Measurements from ENCODE around the gene WFDC1. TPM values are rescaled to one million over a fixed set of nuclear protein-coding genes. Genes with fewer than 3 reads are reported as not detected.
"Not testable (repeated sequence)": the region's sequence is repeated elsewhere in the genome, so short reads cannot be mapped to it uniquely, and the experiment has no call there.

WFDC1 gene
- polyA plus RNA-seq, 1 of the 3 experiments (the other 2 are of a cell fraction) = 0.03 TPM

GRCh38 chr16:84334058-84334457 lies 39.4 kb downstream of the WFDC1 start:
- no peak overlapping the region for H3K27ac ChIP-seq (ENCODE audit: low read depth in 2 of 2, low read length in 1 of 2)
- no peaks in the 10 kb centered on the region for H3K79me2 ChIP-seq (ENCODE audit: insufficient read depth)
- TF ChIP-seq JUND (IDR thresholded peaks at IDR 0.05) = no peak
- no peak for TF ChIP-seq GATA2 (CRISPR knock-in tag; IDR thresholded peaks at IDR 0.05)
- TF ChIP-seq SMC3 (IDR thresholded peaks at IDR 0.05; ENCODE audit: low read depth, low read length) = no peak
- no peak for TF ChIP-seq ELF1 (IDR thresholded peaks at IDR 0.05)
- TF ChIP-seq MEF2A (IDR thresholded peaks at IDR 0.05; ENCODE audit: borderline replicate concordance, low read depth) = no peak
- TF ChIP-seq RFX5 (IDR thresholded peaks at IDR 0.05; ENCODE audit: low read length) = no peak
- TF ChIP-seq MAX (IDR thresholded peaks at IDR 0.05; ENCODE audit: low read depth) = no peak
- TF ChIP-seq RXRA (IDR thresholded peaks at IDR 0.05; ENCODE audit: borderline replicate concordance, low read depth) = no peak
- TF ChIP-seq YY1 (IDR thresholded peaks at IDR 0.05; ENCODE audit: low read depth) = no peak
- TF ChIP-seq FOSL2 (IDR thresholded peaks at IDR 0.05; ENCODE audit: borderline replicate concordance, low read depth) = no peak
- TF ChIP-seq EZH2phosphoT487 (IDR thresholded peaks at IDR 0.05; ENCODE audit: borderline replicate concordance, low read depth) = no peak
- no peak for TF ChIP-seq RAD21 (IDR thresholded peaks at IDR 0.05; ENCODE audit: low read length)
- TF ChIP-seq POLR2AphosphoS5 (IDR thresholded peaks at IDR 0.05; ENCODE audit: low read depth, low read length) = no peak
- TF ChIP-seq GABPA (IDR thresholded peaks at IDR 0.05; ENCODE audit: low read depth) = no peak
- DNase-seq = no peak
- no peak overlapping the region for H3K4me2 ChIP-seq
- H2AFZ ChIP-seq (ENCODE audit: low read depth) = no peak overlapping the region
- H3K9me3 ChIP-seq = 0 out of 2 replicates have a peak, but pooled peaks cover 4% of the 10 kb centered on the region
- no peaks in the 10 kb centered on the region for H3F3A ChIP-seq (replicated peaks; ENCODE audit: insufficient read depth)
- WGBS (ENCODE audit: low lambda C conversion rate) = 15% methylated on average over 2 of the region's 3 CpGs
- H3K27me3 ChIP-seq (ENCODE audit: insufficient read depth) = peaks cover 15% of the 10 kb centered on the region; the same call in 1 of the 2 replicates
- no peaks in the 10 kb centered on the region for H3K9me2 ChIP-seq
- no peaks in the 10 kb centered on the region for H3K4me1 ChIP-seq (ENCODE audit: control insufficient read depth in 1 of 2, insufficient read depth in 2 of 2, low read depth in 1 of 2, low read length in 1 of 2)
- ChIA-PET POLR2A (no interaction called here), CTCF (interaction anchor here (0.6 to 0.7 kb wide), 2 partner anchors 26 to 57 kb away, joined by 3 to 4 read pairs; no protein-coding TSS in a partner anchor)
- no peaks in the 10 kb centered on the region for H4K20me1 ChIP-seq (ENCODE audit: insufficient read depth)
- no peak overlapping the region for H3K4me3 ChIP-seq (ENCODE audit: low read depth in 2 of 2, low read length in 1 of 2)
- H3K36me3 ChIP-seq (replicated peaks in 1 of 2; ENCODE audit: control insufficient read depth in 1 of 2, insufficient read depth in 2 of 2, low read length in 1 of 2) = no peaks in the 10 kb centered on the region
- no peak overlapping the region for H3K9ac ChIP-seq

- TF ChIP-seq PBX3 (IDR thresholded peaks at IDR 0.05) (no peak), SIN3A (IDR thresholded peaks at IDR 0.05; ENCODE audit: borderline replicate concordance, low read depth, low read length) (no peak), REST (IDR thresholded peaks at IDR 0.05; ENCODE audit: low read depth, low read length) (no peak), CHD2 (IDR thresholded peaks at IDR 0.05; ENCODE audit: low read length, partially characterized antibody) (no peak), EP300 (IDR thresholded peaks at IDR 0.05; ENCODE audit: borderline replicate concordance in 1 of 2, low read depth in 1 of 2, low read length in 1 of 2) (no peak), USF1 (IDR thresholded peaks at IDR 0.05; ENCODE audit: borderline replicate concordance, low read depth) (no peak)
- H3K79me2 ChIP-seq (ENCODE audit: insufficient read depth) = no peaks in the 10 kb centered on the region
- no peaks in the 10 kb centered on the region for H3K36me3 ChIP-seq (replicated peaks in 1 of 2; ENCODE audit: control insufficient read depth in 1 of 2, insufficient read depth in 2 of 2, low read length in 1 of 2)
- no peak for DNase-seq
- no peaks in the 10 kb centered on the region for H3K9me2 ChIP-seq
- H4K20me1 ChIP-seq (ENCODE audit: insufficient read depth) = no peaks in the 10 kb centered on the region
- no peak overlapping the region for H3K4me3 ChIP-seq (ENCODE audit: low read depth in 2 of 2, low read length in 1 of 2)
- no peaks in the 10 kb centered on the region for H3F3A ChIP-seq (replicated peaks; ENCODE audit: insufficient read depth)
- POLR2A ChIA-PET = no interaction called here
- H3K9ac ChIP-seq = no peak overlapping the region
- no peak overlapping the region for H2AFZ ChIP-seq (ENCODE audit: low read depth)
- H3K4me1 ChIP-seq (ENCODE audit: control insufficient read depth in 1 of 2, insufficient read depth in 2 of 2, low read depth in 1 of 2, low read length in 1 of 2) = no peaks in the 10 kb centered on the region
- H3K9me3 ChIP-seq = 0 out of 2 replicates have a peak, but pooled peaks cover 4% of the 10 kb centered on the region
- 22% methylated on average over 1 of the region's 1 CpG for WGBS (ENCODE audit: low lambda C conversion rate)
- H3K27ac ChIP-seq (ENCODE audit: low read depth in 2 of 2, low read length in 1 of 2) = no peak overlapping the region
- CTCF ChIA-PET = no interaction called here
- no peak overlapping the region for H3K4me2 ChIP-seq
- H3K27me3 ChIP-seq (ENCODE audit: insufficient read depth) = peaks cover 19% of the 10 kb centered on the region
Measured at GRCh38 chr16:84334482-84334881, 39.8 kb downstream of the WFDC1 start.

- H3K27me3 ChIP-seq (ENCODE audit: insufficient read depth); H3K9ac ChIP-seq; H3K4me1 ChIP-seq (ENCODE audit: control insufficient read depth in 1 of 2, insufficient read depth in 2 of 2, low read depth in 1 of 2, low read length in 1 of 2); H3K79me2 ChIP-seq (ENCODE audit: insufficient read depth); DNase-seq; H2AFZ ChIP-seq (ENCODE audit: low read depth); H3F3A ChIP-seq (replicated peaks; ENCODE audit: insufficient read depth); H3K36me3 ChIP-seq (replicated peaks in 1 of 2; ENCODE audit: control insufficient read depth in 1 of 2, insufficient read depth in 2 of 2, low read length in 1 of 2); H3K27ac ChIP-seq (ENCODE audit: low read depth in 2 of 2, low read length in 1 of 2); POLR2A ChIA-PET; H3K4me2 ChIP-seq; H3K4me3 ChIP-seq (ENCODE audit: low read depth in 2 of 2, low read length in 1 of 2); H3K9me2 ChIP-seq; CTCF ChIA-PET; H4K20me1 ChIP-seq (ENCODE audit: insufficient read depth); H3K9me3 ChIP-seq: not testable (repeated sequence)
Measured at GRCh38 chr16:84337236-84337635, 42.6 kb downstream of the WFDC1 start.
